ENCODE measurements around the gene ZNF593OS.

The ZNF593OS gene

GRCh38 chr1:26158908-26159742 is 12.5 kb downstream of the ZNF593OS start, which contains the start of gene FAM110D:
Gene FAM110D, plus strand, starts transcription at chr1:26159079. Its CDS starts 2,213 bp downstream, at chr1:26161292.
- peaks cover 64% of the 10 kb centered on the region for H3K27me3 Mint-ChIP-seq (ENCODE audit: low read depth)
- H3K9me3 Mint-ChIP-seq, result no peaks in the 10 kb centered on the region
- H3K36me3 Mint-ChIP-seq (ENCODE audit: low read depth), result no peaks in the 10 kb centered on the region
- no peak for DNase-seq (ENCODE audit: low spot score)
- H3K4me1 Mint-ChIP-seq (ENCODE audit: low read depth), result peaks cover 8% of the 10 kb centered on the region
- H3K4me3 Mint-ChIP-seq, result no peak within 1 kb of the TSS
- no peak within 1 kb of the TSS for H3K27ac Mint-ChIP-seq

GRCh38 chr1:26158271-26158907 is 13.2 kb downstream of the ZNF593OS start:
- Mint-ChIP-seq H3K4me1 (ENCODE audit: low read depth) (peaks cover 6% of the 10 kb centered on the region), H3K9me3 (no peaks in the 10 kb centered on the region), H3K27ac (no peak overlapping the region), H3K36me3 (ENCODE audit: low read depth) (no peaks in the 10 kb centered on the region), H3K27me3 (ENCODE audit: low read depth) (peaks cover 67% of the 10 kb centered on the region), H3K4me3 (no peak overlapping the region)
- DNase-seq (ENCODE audit: low spot score), result no peak

GRCh38 chr1:26156285-26157038 is 15.2 kb downstream of the ZNF593OS start:
- Mint-ChIP-seq H3K4me1 (ENCODE audit: low read depth) (peaks cover 3% of the 10 kb centered on the region), H3K4me3 (no peak overlapping the region), H3K27me3 (ENCODE audit: low read depth) (peaks cover 67% of the 10 kb centered on the region), H3K9me3 (no peaks in the 10 kb centered on the region), H3K27ac (no peak overlapping the region), H3K36me3 (ENCODE audit: low read depth) (no peaks in the 10 kb centered on the region)
- DNase-seq (ENCODE audit: low spot score), result no peak

- Mint-ChIP-seq H3K4me1 (ENCODE audit: low read depth) (peaks cover 3% of the 10 kb centered on the region), H3K27ac (no peak overlapping the region), H3K27me3 (ENCODE audit: low read depth) (peaks cover 64% of the 10 kb centered on the region), H3K9me3 (no peaks in the 10 kb centered on the region), H3K4me3 (no peak overlapping the region), H3K36me3 (ENCODE audit: low read depth) (no peaks in the 10 kb centered on the region)
- no peak for DNase-seq (ENCODE audit: low spot score)
Measured at GRCh38 chr1:26155370-26156284, 16.0 kb downstream of the ZNF593OS start.

GRCh38 chr1:26154750-26155149 is 16.9 kb downstream of the ZNF593OS start:
- no peak overlapping the region for H3K4me3 Mint-ChIP-seq
- no peaks in the 10 kb centered on the region for H3K36me3 Mint-ChIP-seq (ENCODE audit: low read depth)
- peaks cover 3% of the 10 kb centered on the region for H3K4me1 Mint-ChIP-seq (ENCODE audit: low read depth)
- no peaks in the 10 kb centered on the region for H3K9me3 Mint-ChIP-seq
- no peak for DNase-seq (ENCODE audit: low spot score)
- H3K27me3 Mint-ChIP-seq (ENCODE audit: low read depth), result peaks cover 64% of the 10 kb centered on the region
- no peak overlapping the region for H3K27ac Mint-ChIP-seq

- no peak overlapping the region for H3K4me3 Mint-ChIP-seq
Measured at GRCh38 chr1:26153966-26154532, 17.6 kb downstream of the ZNF593OS start.

GRCh38 chr1:26148887-26149286 is 22.7 kb downstream of the ZNF593OS start:
- Mint-ChIP-seq H3K27ac (no peak overlapping the region), H3K36me3 (ENCODE audit: low read depth) (no peaks in the 10 kb centered on the region), H3K9me3 (no peaks in the 10 kb centered on the region), H3K4me3 (no peak overlapping the region), H3K27me3 (ENCODE audit: low read depth) (peaks cover 37% of the 10 kb centered on the region), H3K4me1 (ENCODE audit: low read depth) (peaks cover 6% of the 10 kb centered on the region)
- DNase-seq (ENCODE audit: low spot score), result no peak

More at GRCh38 chr1:26153966-26154532, 17.6 kb downstream of the ZNF593OS start:
- Mint-ChIP-seq H3K27me3 (ENCODE audit: low read depth) (peaks cover 60% of the 10 kb centered on the region), H3K27ac (no peak overlapping the region), H3K4me1 (ENCODE audit: low read depth) (peaks cover 3% of the 10 kb centered on the region), H3K9me3 (no peaks in the 10 kb centered on the region), H3K36me3 (ENCODE audit: low read depth) (no peaks in the 10 kb centered on the region)
- DNase-seq (ENCODE audit: low spot score), result no peak

- Mint-ChIP-seq H3K36me3 (ENCODE audit: low read depth) (no peaks in the 10 kb centered on the region), H3K27ac (no peak overlapping the region), H3K9me3 (no peaks in the 10 kb centered on the region), H3K27me3 (ENCODE audit: low read depth) (peaks cover 30% of the 10 kb centered on the region), H3K4me1 (ENCODE audit: low read depth) (peaks cover 6% of the 10 kb centered on the region), H3K4me3 (no peak overlapping the region)
- no peak for DNase-seq (ENCODE audit: low spot score)
Measured at GRCh38 chr1:26145960-26146294, 25.7 kb downstream of the ZNF593OS start.

- Mint-ChIP-seq H3K27ac (no peak overlapping the region), H3K36me3 (ENCODE audit: low read depth) (no peaks in the 10 kb centered on the region), H3K27me3 (ENCODE audit: low read depth) (peaks cover 30% of the 10 kb centered on the region), H3K9me3 (no peaks in the 10 kb centered on the region), H3K4me1 (ENCODE audit: low read depth) (peaks cover 6% of the 10 kb centered on the region), H3K4me3 (peak overlapping the region; percentile 25)
- peak; percentile 72 for DNase-seq (ENCODE audit: low spot score)
Measured at GRCh38 chr1:26145041-26145959, 26.3 kb downstream of the ZNF593OS start.

GRCh38 chr1:26142159-26142558 is 29.5 kb downstream of the ZNF593OS start:
- H3K27me3 Mint-ChIP-seq (ENCODE audit: low read depth), result peaks cover 7% of the 10 kb centered on the region
- peaks cover 17% of the 10 kb centered on the region for H3K4me1 Mint-ChIP-seq (ENCODE audit: low read depth)
- DNase-seq (ENCODE audit: low spot score), result no peak
- no peak overlapping the region for H3K4me3 Mint-ChIP-seq
- H3K36me3 Mint-ChIP-seq (ENCODE audit: low read depth), result no peaks in the 10 kb centered on the region
- no peaks in the 10 kb centered on the region for H3K9me3 Mint-ChIP-seq
- no peak overlapping the region for H3K27ac Mint-ChIP-seq

GRCh38 chr1:26138974-26139558 is 32.6 kb downstream of the ZNF593OS start:
- Mint-ChIP-seq H3K4me3 (no peak overlapping the region), H3K27me3 (ENCODE audit: low read depth) (peaks cover 7% of the 10 kb centered on the region), H3K36me3 (ENCODE audit: low read depth) (no peaks in the 10 kb centered on the region), H3K4me1 (ENCODE audit: low read depth) (peaks cover 14% of the 10 kb centered on the region), H3K9me3 (peaks cover 5% of the 10 kb centered on the region), H3K27ac (peak overlapping the region; percentile 15)
- no peak for DNase-seq (ENCODE audit: low spot score)

GRCh38 chr1:26134466-26134865 is 37.2 kb downstream of the ZNF593OS start:
- H3K36me3 Mint-ChIP-seq (ENCODE audit: low read depth), result no peaks in the 10 kb centered on the region
- H3K9me3 Mint-ChIP-seq, result peaks cover 8% of the 10 kb centered on the region
- H3K27me3 Mint-ChIP-seq (ENCODE audit: low read depth), result no peaks in the 10 kb centered on the region
- H3K27ac Mint-ChIP-seq, result no peak overlapping the region
- H3K4me3 Mint-ChIP-seq, result no peak overlapping the region
- H3K4me1 Mint-ChIP-seq (ENCODE audit: low read depth), result peaks cover 14% of the 10 kb centered on the region
- DNase-seq (ENCODE audit: low spot score), result no peak
